HL-60 (cell line): ENCODE data around the gene DLX6.

Source experiments
- DNase-seq, 2 experiments: peaks; one replicate each; pipeline ENCODE4 v3.0.0-alpha.2; 2010 to 2020; ENCODE audit warnings: low read depth in 1 of 2, low spot score in 1 of 2
- H3K27ac ChIP-seq: fragments of 250-450 bp; sonication (Bioruptor Pico); replicated peaks from 2 replicates; pipeline ENCODE4 v1.5.1; 2020; ENCODE audit warnings: mild to moderate bottlenecking, moderate library complexity
- H3K27me3 ChIP-seq: fragments of 250-450 bp; sonication (Bioruptor Pico); 2 replicates; pipeline ENCODE4 v1.5.1; 2021; ENCODE audit warnings: mild to moderate bottlenecking, moderate library complexity; ENCODE audit not compliant: insufficient read depth, poor library complexity, severe bottlenecking
- H3K4me3 ChIP-seq: replicated peaks from 2 replicates; pipeline ENCODE4 v1.5.1; 2011; ENCODE audit warnings: mild to moderate bottlenecking, control low read depth, low read length; ENCODE audit not compliant: insufficient read depth
- GABPA ChIP-seq: IDR thresholded peaks from 2 replicates; pipeline ENCODE4 v1.6.1; 2012; ENCODE audit warnings: low read depth
- POLR2AphosphoS5 ChIP-seq: IDR thresholded peaks from 2 replicates; pipeline ENCODE4 v1.6.1; 2012; ENCODE audit warnings: low read depth
- SPI1 ChIP-seq: IDR thresholded peaks from 2 replicates; pipeline ENCODE4 v1.6.1; 2012; ENCODE audit warnings: low read depth, mild to moderate bottlenecking, borderline replicate concordance
- TF ChIP-seq, protein P1 (sequence below): IDR thresholded peaks from 2 replicates; pipeline ENCODE4 v1.6.1; 2012; ENCODE audit warnings: low read depth; ENCODE audit not compliant: insufficient replicate concordance
- TF ChIP-seq, protein P2 (sequence below): IDR thresholded peaks from one replicate; pipeline ENCODE4 v1.5.1; 2011; ENCODE audit warnings: low read length, control low read depth, inconsistent platforms; ENCODE audit not compliant: insufficient read depth

Gene DLX6

DNA sequence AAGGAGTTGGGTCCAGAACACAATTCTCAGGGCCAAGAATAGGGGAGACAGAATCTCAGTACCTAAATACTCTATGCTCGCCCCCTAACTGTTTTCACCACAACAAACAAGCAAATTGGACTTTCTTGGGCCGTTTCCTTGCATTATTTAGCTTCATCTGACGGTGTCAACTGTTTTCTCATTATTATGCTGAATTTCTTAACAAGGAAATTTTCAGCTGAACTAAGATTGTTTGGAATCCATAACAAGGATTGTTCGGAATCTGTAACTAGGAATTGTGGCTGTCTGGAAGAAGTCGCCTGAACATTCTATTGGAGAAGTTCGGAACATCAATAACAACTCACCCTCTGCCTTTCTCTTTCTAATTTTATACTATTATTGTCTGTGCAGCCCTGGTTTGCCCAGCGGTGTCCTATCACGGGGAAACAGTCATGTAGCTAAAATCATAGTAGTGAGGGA, 15.5 kb upstream of the DLX6 start:
- TF ChIP-seq POLR2AphosphoS5 = no peak
- TF ChIP-seq, protein P1, sequence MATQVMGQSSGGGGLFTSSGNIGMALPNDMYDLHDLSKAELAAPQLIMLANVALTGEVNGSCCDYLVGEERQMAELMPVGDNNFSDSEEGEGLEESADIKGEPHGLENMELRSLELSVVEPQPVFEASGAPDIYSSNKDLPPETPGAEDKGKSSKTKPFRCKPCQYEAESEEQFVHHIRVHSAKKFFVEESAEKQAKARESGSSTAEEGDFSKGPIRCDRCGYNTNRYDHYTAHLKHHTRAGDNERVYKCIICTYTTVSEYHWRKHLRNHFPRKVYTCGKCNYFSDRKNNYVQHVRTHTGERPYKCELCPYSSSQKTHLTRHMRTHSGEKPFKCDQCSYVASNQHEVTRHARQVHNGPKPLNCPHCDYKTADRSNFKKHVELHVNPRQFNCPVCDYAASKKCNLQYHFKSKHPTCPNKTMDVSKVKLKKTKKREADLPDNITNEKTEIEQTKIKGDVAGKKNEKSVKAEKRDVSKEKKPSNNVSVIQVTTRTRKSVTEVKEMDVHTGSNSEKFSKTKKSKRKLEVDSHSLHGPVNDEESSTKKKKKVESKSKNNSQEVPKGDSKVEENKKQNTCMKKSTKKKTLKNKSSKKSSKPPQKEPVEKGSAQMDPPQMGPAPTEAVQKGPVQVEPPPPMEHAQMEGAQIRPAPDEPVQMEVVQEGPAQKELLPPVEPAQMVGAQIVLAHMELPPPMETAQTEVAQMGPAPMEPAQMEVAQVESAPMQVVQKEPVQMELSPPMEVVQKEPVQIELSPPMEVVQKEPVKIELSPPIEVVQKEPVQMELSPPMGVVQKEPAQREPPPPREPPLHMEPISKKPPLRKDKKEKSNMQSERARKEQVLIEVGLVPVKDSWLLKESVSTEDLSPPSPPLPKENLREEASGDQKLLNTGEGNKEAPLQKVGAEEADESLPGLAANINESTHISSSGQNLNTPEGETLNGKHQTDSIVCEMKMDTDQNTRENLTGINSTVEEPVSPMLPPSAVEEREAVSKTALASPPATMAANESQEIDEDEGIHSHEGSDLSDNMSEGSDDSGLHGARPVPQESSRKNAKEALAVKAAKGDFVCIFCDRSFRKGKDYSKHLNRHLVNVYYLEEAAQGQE = no peak
- TF ChIP-seq SPI1 = no peak
- no peak for TF ChIP-seq GABPA
- TF ChIP-seq, protein P2, sequence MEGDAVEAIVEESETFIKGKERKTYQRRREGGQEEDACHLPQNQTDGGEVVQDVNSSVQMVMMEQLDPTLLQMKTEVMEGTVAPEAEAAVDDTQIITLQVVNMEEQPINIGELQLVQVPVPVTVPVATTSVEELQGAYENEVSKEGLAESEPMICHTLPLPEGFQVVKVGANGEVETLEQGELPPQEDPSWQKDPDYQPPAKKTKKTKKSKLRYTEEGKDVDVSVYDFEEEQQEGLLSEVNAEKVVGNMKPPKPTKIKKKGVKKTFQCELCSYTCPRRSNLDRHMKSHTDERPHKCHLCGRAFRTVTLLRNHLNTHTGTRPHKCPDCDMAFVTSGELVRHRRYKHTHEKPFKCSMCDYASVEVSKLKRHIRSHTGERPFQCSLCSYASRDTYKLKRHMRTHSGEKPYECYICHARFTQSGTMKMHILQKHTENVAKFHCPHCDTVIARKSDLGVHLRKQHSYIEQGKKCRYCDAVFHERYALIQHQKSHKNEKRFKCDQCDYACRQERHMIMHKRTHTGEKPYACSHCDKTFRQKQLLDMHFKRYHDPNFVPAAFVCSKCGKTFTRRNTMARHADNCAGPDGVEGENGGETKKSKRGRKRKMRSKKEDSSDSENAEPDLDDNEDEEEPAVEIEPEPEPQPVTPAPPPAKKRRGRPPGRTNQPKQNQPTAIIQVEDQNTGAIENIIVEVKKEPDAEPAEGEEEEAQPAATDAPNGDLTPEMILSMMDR = no peak
- H3K27ac ChIP-seq = no peak overlapping the region
- no peak for DNase-seq
- H3K4me3 ChIP-seq = no peak overlapping the region
- H3K27me3 ChIP-seq = peaks cover 27% of the 10 kb centered on the region

DNA sequence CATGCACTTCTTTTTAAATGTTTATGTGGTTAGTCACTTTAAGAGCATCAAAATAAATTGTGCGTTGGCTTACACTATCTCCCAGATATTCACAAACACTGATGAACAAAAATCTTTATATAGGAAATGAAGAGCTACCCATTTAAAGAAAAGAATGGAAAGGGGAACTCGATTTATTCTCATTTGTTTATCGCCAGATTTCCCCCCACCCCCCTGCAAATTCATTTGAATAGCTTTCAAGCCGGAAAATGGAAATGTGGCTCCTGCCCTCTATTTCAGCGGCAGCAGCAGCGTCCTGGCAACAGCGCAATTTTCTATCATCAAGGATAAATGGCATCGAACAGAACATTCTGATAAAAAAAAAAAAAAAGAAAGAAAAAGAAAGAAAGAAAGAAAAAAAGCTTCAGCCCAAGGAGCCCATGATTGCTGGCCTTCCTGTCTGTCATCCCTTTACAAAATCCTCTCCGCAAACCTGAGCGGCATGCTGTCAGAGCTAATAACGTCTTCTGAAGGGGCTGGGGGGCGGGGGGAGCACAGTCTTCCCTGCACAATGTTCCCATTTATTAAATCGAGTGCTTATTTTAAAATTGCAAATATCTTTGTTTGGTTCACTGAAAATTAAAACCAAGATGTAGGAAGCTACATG, 13.7 kb upstream of the DLX6 start:
- Histone ChIP-seq H3K27ac (no peak overlapping the region), H3K27me3 (peaks cover 38% of the 10 kb centered on the region), H3K4me3 (no peak overlapping the region)
- TF ChIP-seq POLR2AphosphoS5 = no peak
- TF ChIP-seq, protein P1 = no peak
- TF ChIP-seq, protein P2 = no peak
- TF ChIP-seq GABPA = no peak
- TF ChIP-seq SPI1 = no peak
- DNase-seq = no peak

DNA sequence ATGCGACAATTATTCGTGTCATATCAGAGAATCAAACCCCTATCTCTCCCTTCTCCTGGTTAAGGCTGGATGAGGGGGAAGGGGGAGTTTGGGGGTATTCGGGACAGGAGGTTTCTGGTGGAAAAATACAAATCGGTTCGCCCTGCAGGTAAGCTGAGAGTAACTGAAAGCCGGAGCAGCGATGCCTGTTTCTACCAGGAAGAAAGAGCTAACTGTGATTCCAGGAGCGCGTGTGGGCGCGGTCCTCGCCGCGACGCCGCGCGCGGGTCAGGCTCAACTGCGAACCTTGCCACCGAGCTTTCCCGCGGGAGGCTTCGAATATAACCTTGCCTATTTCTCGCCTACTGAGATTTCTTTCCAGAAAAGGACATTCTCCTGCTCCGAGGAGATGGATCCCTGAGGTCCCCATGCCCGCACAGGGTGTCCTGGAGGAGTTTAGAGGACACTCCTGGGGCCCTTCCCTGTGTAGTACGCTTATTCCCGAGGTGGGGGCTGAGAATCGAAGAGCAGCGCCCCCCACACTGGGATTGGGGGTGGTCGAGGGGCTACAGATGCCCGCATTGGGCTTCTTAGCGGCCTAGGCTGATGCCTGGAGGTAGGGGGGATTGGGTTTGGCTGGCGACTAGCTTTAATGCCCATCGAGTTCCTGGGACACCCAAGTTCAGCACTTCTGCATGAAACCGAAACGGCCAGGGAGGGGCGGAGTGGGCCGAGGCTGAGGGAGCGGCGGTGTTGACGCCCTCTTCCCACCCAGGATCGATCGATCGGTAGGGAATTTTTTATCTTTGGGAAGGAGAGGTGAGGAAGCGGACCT, 13.0 kb upstream of the DLX6 start:
- TF ChIP-seq POLR2AphosphoS5 (no peak), SPI1 (no peak), GABPA (no peak)
- TF ChIP-seq, protein P1 = no peak
- TF ChIP-seq, protein P2 = no peak
- no peak overlapping the region for H3K4me3 ChIP-seq
- peaks cover 45% of the 10 kb centered on the region for H3K27me3 ChIP-seq
- H3K27ac ChIP-seq = no peak overlapping the region
- no peak for DNase-seq
